K562 (cell line): ENCODE data around the gene TMEM217. TPM values are rescaled to one million over a fixed set of nuclear protein-coding genes. Genes with fewer than 3 reads are reported as not detected.
A peak's percentile ranks its signal among the peaks of the same experiment; 100 is the strongest.

Source experiments
- ATF7 ChIP-seq: fragments of 450-650 bp; IDR thresholded peaks from 2 replicates; pipeline ENCODE4 v1.7.1; 2014; ENCODE audit warnings: mild to moderate bottlenecking, moderate library complexity
- BDP1 ChIP-seq: IDR thresholded peaks from 3 replicates; pipeline ENCODE4 v1.6.1; 2011; ENCODE audit not compliant: insufficient read length, insufficient read depth
- CTBP1 ChIP-seq: fragments of 450-650 bp; IDR thresholded peaks from 2 replicates; pipeline ENCODE4 v1.6.1; 2016; ENCODE audit warnings: borderline replicate concordance
- DNMT1 ChIP-seq: fragments of 450-650 bp; IDR thresholded peaks from 2 replicates; pipeline ENCODE4 v1.6.1; 2016; ENCODE audit warnings: antibody characterized with exemption, mild to moderate bottlenecking
- EHMT2 ChIP-seq: fragments of 450-650 bp; IDR thresholded peaks from 2 replicates; pipeline ENCODE4 v1.6.1; 2018; ENCODE audit warnings: antibody characterized with exemption
- ETV6 ChIP-seq, 3 experiments: fragments of 150-350 bp in 1 of 3; sonication (generic) in 1 of 3; formaldehyde crosslinking in 1 of 3; IDR thresholded peaks; 2 replicates each; pipeline versions ENCODE4 v1.6.1 to v1.8.0; 2014 to 2022; ENCODE audit warnings: borderline replicate concordance in 2 of 3, low read depth in 2 of 3, antibody characterized with exemption in 1 of 3, low read length in 1 of 3, mild to moderate bottlenecking in 1 of 3, missing genetic modification reagents in 1 of 3
- RBM17 ChIP-seq: fragments of 200-400 bp; formaldehyde crosslinking; IDR thresholded peaks from 2 replicates; pipeline ENCODE4 v1.6.1; 2017; ENCODE audit warnings: low read depth, mild to moderate bottlenecking, low read length, borderline replicate concordance
- SLC30A9 ChIP-seq: fragments of 250-450 bp; sonication (Bioruptor Pico); IDR thresholded peaks from 2 replicates; pipeline ENCODE4 v1.8.0; 2022; ENCODE audit warnings: mild to moderate bottlenecking, moderate library complexity
- SUPT5H ChIP-seq: fragments of 450-650 bp; IDR thresholded peaks from 2 replicates; pipeline ENCODE4 v1.6.1; 2016
- polyA plus RNA-seq, 8 experiments: library from polyadenylated mRNA; depleted of rRNA in 4 of 8; stranded (reverse) in 5 of 8; unstranded in 3 of 8; fragments of >200 nt; fragmentation: Nextera tagmentation in 2 of 8; fragmentation: Illumina TruSeq in 1 of 8; extraction: Ambion mirVana in 2 of 8; extraction: Trizol in 1 of 8; gene quantifications; 2 replicates each; pipeline versions ENCODE4 v1.2.1 to v1.2.3, GENCODE V29; 2011 to 2014; ENCODE audit warnings: inconsistent platforms in 1 of 8, missing spikeins in 1 of 8
- total RNA-seq, 7 experiments: library from RNA; depleted of rRNA in 6 of 7; stranded (reverse); fragments of >200 nt in 6 of 7; fragmentation: Illumina TruSeq in 2 of 7; extraction: Trizol in 2 of 7; gene quantifications; 2 replicates each; pipeline versions ENCODE4 v1.2.1 to v1.2.3, GENCODE V29; 2011 to 2021; ENCODE audit warnings: low replicate concordance in 1 of 7
- TF ChIP-seq, protein P1 (sequence below): fragments of 200-600 bp; sonication (generic); IDR thresholded peaks from one replicate; pipeline ENCODE4 v1.6.1; 2012; ENCODE audit warnings: mild to moderate bottlenecking, low read depth, low read length, inconsistent platforms
- TF ChIP-seq, protein P2 (sequence below), 2 experiments: fragments of 450-650 bp; IDR thresholded peaks; 2 replicates each; pipeline ENCODE4 v1.6.1; 2018; ENCODE audit warnings: mild to moderate bottlenecking in 2 of 2, low read depth in 1 of 2; ENCODE audit not compliant: partially characterized antibody in 2 of 2

Gene TMEM217
- total and polyA plus RNA-seq, 9 of the 15 experiments (the other 6 are each of a cell fraction or from before 2014, with no cell fraction given) = 1.3 to 8.0 (median 1.9) TPM

DNA sequence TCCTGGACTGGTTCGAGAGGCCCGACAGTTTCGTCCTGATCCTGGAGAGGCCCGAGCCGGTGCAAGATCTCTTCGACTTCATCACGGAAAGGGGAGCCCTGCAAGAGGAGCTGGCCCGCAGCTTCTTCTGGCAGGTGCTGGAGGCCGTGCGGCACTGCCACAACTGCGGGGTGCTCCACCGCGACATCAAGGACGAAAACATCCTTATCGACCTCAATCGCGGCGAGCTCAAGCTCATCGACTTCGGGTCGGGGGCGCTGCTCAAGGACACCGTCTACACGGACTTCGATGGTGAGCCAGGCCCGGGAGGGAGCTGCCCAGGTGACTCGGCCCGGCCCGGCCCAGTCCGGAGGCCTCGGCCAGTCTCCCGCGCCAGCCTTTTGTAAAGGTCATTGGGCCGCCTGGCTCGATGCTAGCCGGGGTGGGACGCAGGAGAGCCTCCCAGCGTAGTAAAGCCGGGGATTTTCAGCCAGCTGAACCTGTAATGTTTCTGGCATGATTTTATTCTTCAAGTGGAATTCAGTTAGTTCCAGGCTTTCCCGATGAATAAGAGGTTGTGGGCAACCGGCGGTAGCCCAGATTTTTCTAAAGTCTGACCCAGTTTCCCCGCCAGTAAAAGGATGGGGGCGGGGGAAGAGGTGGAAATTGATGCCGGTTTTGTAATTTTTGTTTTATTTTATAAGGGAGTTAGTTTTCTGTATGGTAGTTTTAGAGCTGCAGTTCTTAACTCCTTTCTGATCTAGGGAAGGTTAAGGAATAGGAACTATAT lies 86.6 kb downstream of the TMEM217 start (continued):
- TF ChIP-seq, protein P1, sequence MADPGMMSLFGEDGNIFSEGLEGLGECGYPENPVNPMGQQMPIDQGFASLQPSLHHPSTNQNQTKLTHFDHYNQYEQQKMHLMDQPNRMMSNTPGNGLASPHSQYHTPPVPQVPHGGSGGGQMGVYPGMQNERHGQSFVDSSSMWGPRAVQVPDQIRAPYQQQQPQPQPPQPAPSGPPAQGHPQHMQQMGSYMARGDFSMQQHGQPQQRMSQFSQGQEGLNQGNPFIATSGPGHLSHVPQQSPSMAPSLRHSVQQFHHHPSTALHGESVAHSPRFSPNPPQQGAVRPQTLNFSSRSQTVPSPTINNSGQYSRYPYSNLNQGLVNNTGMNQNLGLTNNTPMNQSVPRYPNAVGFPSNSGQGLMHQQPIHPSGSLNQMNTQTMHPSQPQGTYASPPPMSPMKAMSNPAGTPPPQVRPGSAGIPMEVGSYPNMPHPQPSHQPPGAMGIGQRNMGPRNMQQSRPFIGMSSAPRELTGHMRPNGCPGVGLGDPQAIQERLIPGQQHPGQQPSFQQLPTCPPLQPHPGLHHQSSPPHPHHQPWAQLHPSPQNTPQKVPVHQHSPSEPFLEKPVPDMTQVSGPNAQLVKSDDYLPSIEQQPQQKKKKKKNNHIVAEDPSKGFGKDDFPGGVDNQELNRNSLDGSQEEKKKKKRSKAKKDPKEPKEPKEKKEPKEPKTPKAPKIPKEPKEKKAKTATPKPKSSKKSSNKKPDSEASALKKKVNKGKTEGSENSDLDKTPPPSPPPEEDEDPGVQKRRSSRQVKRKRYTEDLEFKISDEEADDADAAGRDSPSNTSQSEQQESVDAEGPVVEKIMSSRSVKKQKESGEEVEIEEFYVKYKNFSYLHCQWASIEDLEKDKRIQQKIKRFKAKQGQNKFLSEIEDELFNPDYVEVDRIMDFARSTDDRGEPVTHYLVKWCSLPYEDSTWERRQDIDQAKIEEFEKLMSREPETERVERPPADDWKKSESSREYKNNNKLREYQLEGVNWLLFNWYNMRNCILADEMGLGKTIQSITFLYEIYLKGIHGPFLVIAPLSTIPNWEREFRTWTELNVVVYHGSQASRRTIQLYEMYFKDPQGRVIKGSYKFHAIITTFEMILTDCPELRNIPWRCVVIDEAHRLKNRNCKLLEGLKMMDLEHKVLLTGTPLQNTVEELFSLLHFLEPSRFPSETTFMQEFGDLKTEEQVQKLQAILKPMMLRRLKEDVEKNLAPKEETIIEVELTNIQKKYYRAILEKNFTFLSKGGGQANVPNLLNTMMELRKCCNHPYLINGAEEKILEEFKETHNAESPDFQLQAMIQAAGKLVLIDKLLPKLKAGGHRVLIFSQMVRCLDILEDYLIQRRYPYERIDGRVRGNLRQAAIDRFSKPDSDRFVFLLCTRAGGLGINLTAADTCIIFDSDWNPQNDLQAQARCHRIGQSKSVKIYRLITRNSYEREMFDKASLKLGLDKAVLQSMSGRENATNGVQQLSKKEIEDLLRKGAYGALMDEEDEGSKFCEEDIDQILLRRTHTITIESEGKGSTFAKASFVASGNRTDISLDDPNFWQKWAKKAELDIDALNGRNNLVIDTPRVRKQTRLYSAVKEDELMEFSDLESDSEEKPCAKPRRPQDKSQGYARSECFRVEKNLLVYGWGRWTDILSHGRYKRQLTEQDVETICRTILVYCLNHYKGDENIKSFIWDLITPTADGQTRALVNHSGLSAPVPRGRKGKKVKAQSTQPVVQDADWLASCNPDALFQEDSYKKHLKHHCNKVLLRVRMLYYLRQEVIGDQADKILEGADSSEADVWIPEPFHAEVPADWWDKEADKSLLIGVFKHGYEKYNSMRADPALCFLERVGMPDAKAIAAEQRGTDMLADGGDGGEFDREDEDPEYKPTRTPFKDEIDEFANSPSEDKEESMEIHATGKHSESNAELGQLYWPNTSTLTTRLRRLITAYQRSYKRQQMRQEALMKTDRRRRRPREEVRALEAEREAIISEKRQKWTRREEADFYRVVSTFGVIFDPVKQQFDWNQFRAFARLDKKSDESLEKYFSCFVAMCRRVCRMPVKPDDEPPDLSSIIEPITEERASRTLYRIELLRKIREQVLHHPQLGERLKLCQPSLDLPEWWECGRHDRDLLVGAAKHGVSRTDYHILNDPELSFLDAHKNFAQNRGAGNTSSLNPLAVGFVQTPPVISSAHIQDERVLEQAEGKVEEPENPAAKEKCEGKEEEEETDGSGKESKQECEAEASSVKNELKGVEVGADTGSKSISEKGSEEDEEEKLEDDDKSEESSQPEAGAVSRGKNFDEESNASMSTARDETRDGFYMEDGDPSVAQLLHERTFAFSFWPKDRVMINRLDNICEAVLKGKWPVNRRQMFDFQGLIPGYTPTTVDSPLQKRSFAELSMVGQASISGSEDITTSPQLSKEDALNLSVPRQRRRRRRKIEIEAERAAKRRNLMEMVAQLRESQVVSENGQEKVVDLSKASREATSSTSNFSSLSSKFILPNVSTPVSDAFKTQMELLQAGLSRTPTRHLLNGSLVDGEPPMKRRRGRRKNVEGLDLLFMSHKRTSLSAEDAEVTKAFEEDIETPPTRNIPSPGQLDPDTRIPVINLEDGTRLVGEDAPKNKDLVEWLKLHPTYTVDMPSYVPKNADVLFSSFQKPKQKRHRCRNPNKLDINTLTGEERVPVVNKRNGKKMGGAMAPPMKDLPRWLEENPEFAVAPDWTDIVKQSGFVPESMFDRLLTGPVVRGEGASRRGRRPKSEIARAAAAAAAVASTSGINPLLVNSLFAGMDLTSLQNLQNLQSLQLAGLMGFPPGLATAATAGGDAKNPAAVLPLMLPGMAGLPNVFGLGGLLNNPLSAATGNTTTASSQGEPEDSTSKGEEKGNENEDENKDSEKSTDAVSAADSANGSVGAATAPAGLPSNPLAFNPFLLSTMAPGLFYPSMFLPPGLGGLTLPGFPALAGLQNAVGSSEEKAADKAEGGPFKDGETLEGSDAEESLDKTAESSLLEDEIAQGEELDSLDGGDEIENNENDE = no peak
- TF ChIP-seq RBM17 (no peak), DNMT1 (no peak), EHMT2 (no peak), ATF7 (no peak), SUPT5H (no peak), ETV6 (IDR thresholded peaks at IDR 0.05; ENCODE audit: borderline replicate concordance in 1 of 2, low read depth in 2 of 2, low read length in 1 of 2) (no peak), ETV6 (CRISPR knock-in tag; IDR thresholded peaks at IDR 0.05; ENCODE audit: borderline replicate concordance) (no peak), CTBP1 (peak; percentile 25; the same call in 1 of the 2 replicates), SLC30A9 (CRISPR knock-in tag) (no peak), BDP1 (no peak)
- TF ChIP-seq, protein P2, sequence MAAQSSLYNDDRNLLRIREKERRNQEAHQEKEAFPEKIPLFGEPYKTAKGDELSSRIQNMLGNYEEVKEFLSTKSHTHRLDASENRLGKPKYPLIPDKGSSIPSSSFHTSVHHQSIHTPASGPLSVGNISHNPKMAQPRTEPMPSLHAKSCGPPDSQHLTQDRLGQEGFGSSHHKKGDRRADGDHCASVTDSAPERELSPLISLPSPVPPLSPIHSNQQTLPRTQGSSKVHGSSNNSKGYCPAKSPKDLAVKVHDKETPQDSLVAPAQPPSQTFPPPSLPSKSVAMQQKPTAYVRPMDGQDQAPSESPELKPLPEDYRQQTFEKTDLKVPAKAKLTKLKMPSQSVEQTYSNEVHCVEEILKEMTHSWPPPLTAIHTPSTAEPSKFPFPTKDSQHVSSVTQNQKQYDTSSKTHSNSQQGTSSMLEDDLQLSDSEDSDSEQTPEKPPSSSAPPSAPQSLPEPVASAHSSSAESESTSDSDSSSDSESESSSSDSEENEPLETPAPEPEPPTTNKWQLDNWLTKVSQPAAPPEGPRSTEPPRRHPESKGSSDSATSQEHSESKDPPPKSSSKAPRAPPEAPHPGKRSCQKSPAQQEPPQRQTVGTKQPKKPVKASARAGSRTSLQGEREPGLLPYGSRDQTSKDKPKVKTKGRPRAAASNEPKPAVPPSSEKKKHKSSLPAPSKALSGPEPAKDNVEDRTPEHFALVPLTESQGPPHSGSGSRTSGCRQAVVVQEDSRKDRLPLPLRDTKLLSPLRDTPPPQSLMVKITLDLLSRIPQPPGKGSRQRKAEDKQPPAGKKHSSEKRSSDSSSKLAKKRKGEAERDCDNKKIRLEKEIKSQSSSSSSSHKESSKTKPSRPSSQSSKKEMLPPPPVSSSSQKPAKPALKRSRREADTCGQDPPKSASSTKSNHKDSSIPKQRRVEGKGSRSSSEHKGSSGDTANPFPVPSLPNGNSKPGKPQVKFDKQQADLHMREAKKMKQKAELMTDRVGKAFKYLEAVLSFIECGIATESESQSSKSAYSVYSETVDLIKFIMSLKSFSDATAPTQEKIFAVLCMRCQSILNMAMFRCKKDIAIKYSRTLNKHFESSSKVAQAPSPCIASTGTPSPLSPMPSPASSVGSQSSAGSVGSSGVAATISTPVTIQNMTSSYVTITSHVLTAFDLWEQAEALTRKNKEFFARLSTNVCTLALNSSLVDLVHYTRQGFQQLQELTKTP (IDR thresholded peaks at IDR 0.05; ENCODE audit: low read depth in 1 of 2, partially characterized antibody in 2 of 2) = peak in 1 of 2 experiments; percentile 82
